WI38 (cell line): Measurements from ENCODE around the gene MAPK6.
"Not testable (repeated sequence)": the region's sequence is repeated elsewhere in the genome, so short reads cannot be mapped to it uniquely, and the experiment has no call there.

ENCODE experiments used
- H3K4me3 ChIP-seq: 2 replicates; pipeline ENCODE4 v1.5.1; 2011; ENCODE audit warnings: low read depth, mild to moderate bottlenecking, control low read depth, low read length
- CTCF ChIP-seq: IDR thresholded peaks from 2 replicates; pipeline ENCODE4 v1.5.1; 2012; ENCODE audit warnings: low read depth, mild to moderate bottlenecking, control low read depth, low read length

MAPK6 gene

DNA sequence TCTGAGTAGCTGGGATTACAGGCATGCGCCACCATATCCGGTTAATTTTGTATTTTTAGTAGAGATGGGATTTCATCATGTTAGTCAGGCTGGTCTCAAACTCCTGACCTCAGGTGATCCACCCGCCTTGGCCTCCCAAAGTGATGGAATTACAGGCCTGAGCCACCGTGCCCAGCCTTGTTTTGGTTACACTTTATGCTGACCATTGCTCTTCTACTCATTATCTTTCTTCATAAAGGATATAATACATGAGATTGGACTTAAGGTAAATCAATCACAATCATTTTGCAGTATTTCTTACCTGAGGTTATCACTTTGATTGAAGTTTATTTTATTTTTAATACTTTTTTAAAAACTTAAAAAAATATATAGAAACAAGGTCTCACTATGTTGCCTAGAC, 45.2 kb upstream of the MAPK6 start:
- H3K4me3 ChIP-seq: no peak overlapping the region
- TF ChIP-seq CTCF: no peak

DNA sequence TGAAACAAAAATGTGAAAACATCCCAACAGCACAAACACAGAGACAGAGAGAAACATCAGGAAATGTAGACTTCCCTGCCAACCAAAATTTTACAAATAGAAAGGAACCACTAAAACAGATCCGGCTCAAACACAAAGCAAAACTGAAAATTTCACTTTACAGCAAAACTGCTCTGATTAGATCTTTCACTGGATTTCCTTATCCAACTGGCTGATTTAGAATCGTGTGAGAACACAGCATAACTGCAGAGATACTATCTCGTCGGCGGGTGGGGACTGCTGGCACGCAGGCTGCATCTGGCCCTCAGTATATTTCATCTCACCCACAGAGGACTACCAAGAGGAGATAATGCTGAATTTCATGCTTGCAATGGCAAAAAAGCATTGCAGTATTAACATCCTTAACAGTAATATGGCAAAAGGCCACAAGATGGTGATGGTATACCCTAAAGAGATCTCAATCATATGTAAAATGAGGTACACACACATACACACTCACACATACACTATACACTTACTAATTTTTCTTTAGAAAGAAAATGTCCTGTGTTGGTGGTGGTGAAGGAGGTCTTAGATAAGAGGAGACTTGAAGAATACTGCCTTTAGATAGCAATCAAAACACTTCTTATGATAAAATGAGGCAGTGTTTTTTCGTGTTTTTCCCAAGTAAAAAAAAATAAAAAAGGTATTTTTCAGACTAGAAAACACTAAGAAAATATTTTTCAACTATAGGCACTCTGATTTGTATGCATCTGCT, 36.8 kb upstream of the MAPK6 start:
- no peak overlapping the region for H3K4me3 ChIP-seq
- peak; percentile 32; the same call in 1 of the 2 replicates for TF ChIP-seq CTCF

GRCh38 chr15:51982770-51983103, 36.3 kb upstream of the MAPK6 start:
- no peak for TF ChIP-seq CTCF
- H3K4me3 ChIP-seq: no peak overlapping the region

DNA sequence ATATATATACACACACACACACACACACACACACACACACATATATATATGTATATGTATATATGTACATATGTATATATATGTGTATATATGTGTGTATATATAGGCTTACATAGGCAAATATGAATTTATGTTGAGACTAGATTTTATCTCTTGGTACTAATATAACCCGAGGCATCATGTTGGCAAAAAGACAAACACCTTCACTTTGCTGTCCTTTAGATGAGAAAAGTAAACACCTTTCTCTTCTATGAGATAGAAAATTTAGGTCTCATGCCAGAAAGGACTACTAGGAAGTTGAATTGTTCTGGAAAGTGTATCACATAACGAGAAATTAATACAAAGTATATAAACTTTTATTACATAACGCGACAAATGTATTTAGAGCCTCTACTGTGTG, 27.9 kb upstream of the MAPK6 start:
- TF ChIP-seq CTCF: no peak

DNA sequence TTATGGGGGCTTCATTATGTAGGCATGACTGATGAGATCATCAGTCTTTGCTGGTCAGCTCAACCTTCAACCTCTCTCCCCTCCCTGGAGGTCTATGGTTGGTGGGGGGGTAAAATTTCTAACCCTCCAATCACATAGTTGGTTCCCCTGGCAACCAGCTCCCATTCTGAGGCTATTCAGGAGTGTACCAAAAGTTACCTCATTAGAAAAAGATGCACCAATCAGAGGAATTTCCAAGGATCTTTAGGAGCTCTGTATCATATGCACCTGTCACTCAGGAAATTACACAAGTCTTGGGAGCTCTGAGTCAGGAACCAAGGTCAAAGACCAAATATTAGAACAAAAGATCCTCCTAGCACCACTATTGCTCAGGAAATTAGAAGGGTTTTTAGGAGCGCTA, 26.1 kb upstream of the MAPK6 start:
- no peak for TF ChIP-seq CTCF
- H3K4me3 ChIP-seq: no peak overlapping the region

More for the DNA sequence above, 27.9 kb upstream of the MAPK6 start:
- no peak overlapping the region for H3K4me3 ChIP-seq

- no peak overlapping the region for H3K4me3 ChIP-seq
- TF ChIP-seq CTCF: no peak
Measured at GRCh38 chr15:52002351-52002750, 16.7 kb upstream of the MAPK6 start.

GRCh38 chr15:52003089-52003488, 15.9 kb upstream of the MAPK6 start:
- not testable (repeated sequence) for H3K4me3 ChIP-seq

- TF ChIP-seq CTCF: no peak
- H3K4me3 ChIP-seq: no peak overlapping the region
Measured at GRCh38 chr15:52003710-52004109, 15.3 kb upstream of the MAPK6 start.
